NCI-H1436 (cell line): ENCODE results near the gene ADH1A.
"Not testable (repeated sequence)": the region's sequence is repeated elsewhere in the genome, so short reads cannot be mapped to it uniquely, and the experiment has no call there.

Experiments used
- DNase-seq: peaks from one replicate; lab custom pipeline; 2025; lab: John Stamatoyannopoulos, UW

The ADH1A gene

GRCh38 chr4:99281261-99281660 is 9.5 kb downstream of the ADH1A start:
- DNase-seq, result no peak

GRCh38 chr4:99276417-99276816 is 14.4 kb downstream of the ADH1A start:
- no peak for DNase-seq

- no peak for DNase-seq
These were observed 14.9 kb downstream of the ADH1A start for GRCh38 chr4:99275885-99276284.

- DNase-seq, result no peak
These were observed 15.7 kb downstream of the ADH1A start for GRCh38 chr4:99275050-99275449.

- DNase-seq, result no peak
These were observed 17.1 kb downstream of the ADH1A start for GRCh38 chr4:99273704-99274103.

GRCh38 chr4:99264927-99265326 is 25.9 kb downstream of the ADH1A start:
- DNase-seq, result no peak

GRCh38 chr4:99252746-99253145 is 38.0 kb downstream of the ADH1A start:
- DNase-seq, result no peak

GRCh38 chr4:99248714-99249113 is 42.1 kb downstream of the ADH1A start:
- no peak for DNase-seq

- DNase-seq, result no peak
These were observed 54.8 kb downstream of the ADH1A start for GRCh38 chr4:99235955-99236354.

- DNase-seq, result no peak
These were observed 56.3 kb downstream of the ADH1A start for GRCh38 chr4:99234331-99235010.

GRCh38 chr4:99233397-99233796 is 57.4 kb downstream of the ADH1A start:
- not testable (repeated sequence) for DNase-seq

- DNase-seq, result not testable (repeated sequence)
These were observed 62.1 kb downstream of the ADH1A start for GRCh38 chr4:99228706-99229105.

GRCh38 chr4:99227646-99228045 is 63.1 kb downstream of the ADH1A start:
- DNase-seq, result not testable (repeated sequence)
